BJ (cell line): ENCODE measurements around the gene KCP. TPM values are rescaled to one million over a fixed set of nuclear protein-coding genes. Genes with fewer than 3 reads are reported as not detected.

Source experiments
- CTCF ChIA-PET: fragments of 350-600 bp; formaldehyde crosslinking; extraction: SDS; loops from one replicate; lab custom pipeline; 2021; ENCODE audit warnings: antibody characterized with exemption, inconsistent platforms; lab: Yijun Ruan, JAX
- POLR2A ChIA-PET: fragments of 300-600 bp; sonication (Branson Sonifier 250); formaldehyde crosslinking; extraction: SDS; loops from one replicate; lab custom pipeline; 2021; ENCODE audit warnings: antibody characterized with exemption; lab: Charles Lee
- DNase-seq: peaks from one replicate; pipeline ENCODE4 v3.0.0-alpha.2; 2011; ENCODE audit warnings: low read depth
- H3K27me3 ChIP-seq: 2 replicates; pipeline ENCODE4 v1.6.0; 2011; ENCODE audit warnings: low read length; ENCODE audit not compliant: control insufficient read depth, insufficient read depth
- H3K36me3 ChIP-seq: 2 replicates; pipeline ENCODE4 v1.5.1; 2011; ENCODE audit warnings: low read length; ENCODE audit not compliant: control insufficient read depth, insufficient read depth
- H3K4me3 ChIP-seq: 2 replicates; pipeline ENCODE4 v1.5.1; 2011; ENCODE audit warnings: low read depth, mild to moderate bottlenecking, control low read depth, low read length
- polyA plus RNA-seq: library from polyadenylated mRNA; depleted of rRNA; stranded (reverse); fragments of >200 nt; gene quantifications from 2 replicates; pipeline ENCODE4 v1.2.3, GENCODE V29; 2011
- TF ChIP-seq, protein P1 (sequence below): IDR thresholded peaks from 2 replicates; pipeline ENCODE4 v1.5.1; 2011; ENCODE audit warnings: low read depth, mild to moderate bottlenecking, control low read depth, inconsistent platforms, low read length, moderate library complexity; ENCODE audit not compliant: insufficient read depth

KCP gene
- polyA plus RNA-seq, 1 experiment, result not detected

DNA sequence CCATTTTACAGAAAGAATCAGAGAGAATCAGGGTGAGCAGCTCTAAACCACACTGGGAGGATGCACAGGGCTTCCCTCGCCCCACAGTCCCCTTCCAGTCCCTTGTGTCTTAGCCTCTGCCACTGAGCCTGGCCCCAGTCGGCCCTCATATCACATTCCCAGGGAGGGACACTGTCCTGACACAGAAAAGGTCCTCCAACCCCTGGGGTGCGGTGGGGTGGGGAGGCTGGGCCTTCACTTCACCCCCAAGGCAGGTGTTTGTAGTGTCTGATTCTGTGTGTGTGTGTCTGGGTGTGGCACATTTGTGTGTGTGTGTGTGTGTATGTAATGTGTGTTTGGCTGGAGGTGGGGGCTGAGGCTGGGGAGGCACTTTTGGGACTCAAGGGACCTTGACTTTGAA lies 1.8 kb upstream of the KCP start:
- TF ChIP-seq, protein P1, sequence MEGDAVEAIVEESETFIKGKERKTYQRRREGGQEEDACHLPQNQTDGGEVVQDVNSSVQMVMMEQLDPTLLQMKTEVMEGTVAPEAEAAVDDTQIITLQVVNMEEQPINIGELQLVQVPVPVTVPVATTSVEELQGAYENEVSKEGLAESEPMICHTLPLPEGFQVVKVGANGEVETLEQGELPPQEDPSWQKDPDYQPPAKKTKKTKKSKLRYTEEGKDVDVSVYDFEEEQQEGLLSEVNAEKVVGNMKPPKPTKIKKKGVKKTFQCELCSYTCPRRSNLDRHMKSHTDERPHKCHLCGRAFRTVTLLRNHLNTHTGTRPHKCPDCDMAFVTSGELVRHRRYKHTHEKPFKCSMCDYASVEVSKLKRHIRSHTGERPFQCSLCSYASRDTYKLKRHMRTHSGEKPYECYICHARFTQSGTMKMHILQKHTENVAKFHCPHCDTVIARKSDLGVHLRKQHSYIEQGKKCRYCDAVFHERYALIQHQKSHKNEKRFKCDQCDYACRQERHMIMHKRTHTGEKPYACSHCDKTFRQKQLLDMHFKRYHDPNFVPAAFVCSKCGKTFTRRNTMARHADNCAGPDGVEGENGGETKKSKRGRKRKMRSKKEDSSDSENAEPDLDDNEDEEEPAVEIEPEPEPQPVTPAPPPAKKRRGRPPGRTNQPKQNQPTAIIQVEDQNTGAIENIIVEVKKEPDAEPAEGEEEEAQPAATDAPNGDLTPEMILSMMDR, result no peak
- Histone ChIP-seq H3K4me3 (no peak overlapping the region), H3K27me3 (peaks cover 32% of the 10 kb centered on the region), H3K36me3 (no peaks in the 10 kb centered on the region)
- ChIA-PET CTCF (interaction anchor here (1.2 to 1.7 kb wide), 2 partner anchors 15 to 179 kb away, joined by 3 to 10 read pairs; no protein-coding TSS in a partner anchor), POLR2A (no interaction called here)
- no peak for DNase-seq

DNA sequence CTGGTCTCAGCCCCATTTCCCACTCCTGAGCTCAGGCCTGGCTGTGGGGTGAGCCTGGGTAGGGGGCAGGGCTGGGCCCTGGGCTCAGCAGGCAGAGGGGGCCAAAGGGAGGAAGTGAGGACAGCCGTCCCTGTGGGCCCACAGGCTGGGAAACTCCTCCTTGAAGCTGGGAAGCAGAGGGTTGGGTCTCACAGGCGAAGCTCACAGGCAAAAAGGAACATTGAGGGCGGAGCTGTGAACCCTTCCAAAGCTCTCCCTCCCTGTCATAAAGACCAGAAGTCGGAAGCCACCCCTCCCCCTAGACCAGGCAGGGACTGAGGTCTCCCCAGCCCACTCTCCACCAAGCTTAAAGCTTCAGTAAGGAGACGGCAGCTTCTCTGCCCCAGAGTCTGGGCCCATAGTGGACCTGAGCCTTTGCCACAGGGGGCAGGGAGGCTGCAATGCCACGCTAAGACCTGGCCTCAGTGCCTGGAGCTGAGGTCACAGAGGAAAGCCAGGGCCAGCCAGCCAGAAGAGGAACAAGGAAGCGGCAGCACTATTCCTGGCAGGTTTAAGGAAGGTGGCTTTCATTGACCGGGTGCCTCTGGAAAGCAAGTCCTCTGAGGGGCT lies 1.0 kb upstream of the KCP start:
- TF ChIP-seq, protein P1, result no peak
- POLR2A ChIA-PET, result no interaction called here
- DNase-seq, result no peak
- Histone ChIP-seq H3K27me3 (peaks cover 28% of the 10 kb centered on the region), H3K36me3 (no peaks in the 10 kb centered on the region), H3K4me3 (no peak overlapping the region)
- CTCF ChIA-PET, result interaction anchor here (1.1 to 1.7 kb wide), 3 partner anchors 11 to 180 kb away, joined by 3 to 10 read pairs (median 3); no protein-coding TSS in a partner anchor

DNA sequence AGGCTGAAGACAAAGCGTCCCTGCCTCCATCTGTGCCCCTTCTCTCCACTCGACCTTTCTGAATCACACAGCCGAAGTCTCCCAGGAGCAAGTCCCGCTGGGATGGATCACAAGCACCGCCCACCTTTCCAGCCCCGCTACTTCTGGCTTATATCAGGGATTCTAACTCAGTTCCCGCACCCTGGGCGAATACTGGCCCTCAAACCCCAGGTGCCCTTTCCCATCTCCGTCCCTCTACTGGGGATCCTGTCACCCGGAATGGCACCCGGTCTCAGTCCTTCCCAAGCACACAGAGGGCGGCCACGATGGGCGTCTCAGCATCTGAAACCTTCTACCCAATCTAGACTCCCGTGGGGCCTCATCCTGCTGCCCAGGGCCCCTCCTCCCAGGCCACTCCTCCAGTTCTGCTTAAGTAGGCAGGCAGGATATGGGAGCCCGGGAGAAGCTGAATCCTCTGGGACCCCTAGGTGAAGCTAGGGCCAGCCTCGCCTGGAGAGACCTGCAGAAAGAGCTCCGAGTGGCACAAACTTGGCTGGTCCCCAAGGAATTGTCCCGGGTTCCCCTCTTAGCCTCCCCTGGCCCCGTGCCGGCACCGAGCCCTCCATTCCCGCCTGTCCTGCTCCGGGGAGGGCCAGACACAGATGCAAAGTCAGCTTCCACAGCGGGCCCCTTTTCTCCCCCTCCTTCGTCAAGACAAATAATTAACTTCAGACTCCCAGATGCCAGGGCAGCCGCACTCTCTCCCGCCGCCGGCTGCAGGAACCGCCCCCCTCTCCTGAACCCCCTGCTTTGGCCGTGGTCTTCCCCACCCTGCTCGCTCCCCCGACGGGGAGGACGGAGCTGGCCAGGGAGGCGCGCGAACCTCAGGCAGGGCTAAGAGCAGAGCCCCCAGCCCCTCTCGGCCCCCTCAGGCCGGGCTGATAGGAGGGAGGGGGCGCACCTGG lies 612 bp downstream of the KCP start:
- peaks cover 26% of the 10 kb centered on the region for H3K27me3 ChIP-seq
- H3K36me3 ChIP-seq, result no peaks in the 10 kb centered on the region
- peak overlapping the region; percentile 39 for H3K4me3 ChIP-seq
- ChIA-PET POLR2A (no interaction called here), CTCF (interaction anchor here (1.0 to 1.9 kb wide), 3 partner anchors 10 to 182 kb away, joined by 4 to 11 read pairs (median 5); no protein-coding TSS in a partner anchor)
- TF ChIP-seq, protein P1, result no peak
- no peak for DNase-seq

DNA sequence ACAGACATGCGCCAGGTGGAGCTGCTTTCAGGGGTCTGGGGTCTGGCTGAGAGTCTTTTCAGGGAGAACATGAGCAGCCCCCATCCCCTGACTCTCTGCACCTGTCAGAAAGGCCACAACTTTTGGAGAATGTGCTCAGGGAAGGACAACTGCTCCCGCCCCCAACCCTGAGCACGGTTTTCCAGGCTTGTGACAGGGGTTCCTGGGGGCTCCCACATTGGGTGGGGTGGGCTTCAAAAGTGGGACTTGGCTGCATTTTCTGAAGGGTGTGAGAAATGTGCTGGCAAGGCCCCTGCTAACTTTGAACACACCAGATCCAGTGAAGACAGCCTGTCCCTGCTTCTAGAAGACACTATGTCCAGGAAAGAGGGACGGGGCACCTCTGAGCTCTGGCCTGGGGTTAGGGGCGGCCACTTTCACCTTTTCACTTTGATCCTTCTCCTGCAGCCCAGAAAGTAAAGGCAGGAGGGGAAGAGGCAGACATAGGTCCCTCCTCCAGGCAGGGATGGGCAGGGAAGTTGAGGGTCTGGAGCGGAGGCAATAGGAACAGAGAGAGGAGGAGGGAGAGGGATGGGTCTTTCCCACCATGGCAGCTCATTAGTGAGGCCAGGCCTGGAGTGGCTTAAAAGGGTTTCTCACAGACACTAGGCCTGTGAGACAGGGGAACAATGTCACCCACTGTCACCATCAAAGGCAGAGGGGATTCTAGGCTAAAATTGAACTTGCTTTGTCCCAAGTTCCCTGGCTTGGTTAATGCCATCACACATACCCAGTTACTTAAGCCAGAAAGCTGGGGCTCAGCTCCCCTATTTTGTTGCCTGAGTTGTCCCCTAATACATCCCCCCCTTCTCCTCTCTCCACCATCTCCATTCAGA lies 1.5 kb downstream of the KCP start:
- Histone ChIP-seq H3K4me3 (no peak overlapping the region; the same call in 1 of the 2 replicates), H3K27me3 (peaks cover 19% of the 10 kb centered on the region), H3K36me3 (no peaks in the 10 kb centered on the region)
- DNase-seq, result no peak
- TF ChIP-seq, protein P1, result no peak
- POLR2A ChIA-PET, result no interaction called here
- CTCF ChIA-PET, result interaction anchor here (1.9 kb wide), 1 partner anchor 183 kb away, joined by 11 read pairs; no protein-coding TSS in a partner anchor
